HFF-Myc (cell line): ENCODE results near the gene ARSA.
"Not testable (repeated sequence)": the region's sequence is repeated elsewhere in the genome, so short reads cannot be mapped to it uniquely, and the experiment has no call there.

ENCODE experiments used
- DNase-seq: peaks from one replicate; pipeline ENCODE4 v3.0.0-alpha.2; 2011; ENCODE audit warnings: low read depth; ENCODE audit errors: extremely low read depth
- H3K4me3 ChIP-seq: replicated peaks from 2 replicates; pipeline ENCODE4 v1.5.1; 2011; ENCODE audit warnings: low read depth, mild to moderate bottlenecking, control low read depth, low read length
- CTCF ChIP-seq: IDR thresholded peaks from 2 replicates; pipeline ENCODE4 v1.5.1; 2012; ENCODE audit warnings: mild to moderate bottlenecking, low read depth, low read length, control low read depth; ENCODE audit errors: missing control alignments

Gene ARSA

GRCh38 chr22:50609599-50609998 is 18.4 kb downstream of the ARSA start:
- no peak overlapping the region for H3K4me3 ChIP-seq
- TF ChIP-seq CTCF: no peak
- no peak for DNase-seq

- DNase-seq: no peak
Measured at GRCh38 chr22:50608996-50609395, 19.0 kb downstream of the ARSA start.

GRCh38 chr22:50608058-50608840 is 19.7 kb downstream of the ARSA start:
- DNase-seq, H3K4me3 ChIP-seq: not testable (repeated sequence)

More at GRCh38 chr22:50608996-50609395, 19.0 kb downstream of the ARSA start:
- TF ChIP-seq CTCF: no peak
- H3K4me3 ChIP-seq: no peak overlapping the region

GRCh38 chr22:50607659-50608020 is 20.3 kb downstream of the ARSA start:
- DNase-seq: no peak
- no peak overlapping the region for H3K4me3 ChIP-seq
- TF ChIP-seq CTCF: no peak

- no peak for DNase-seq
- no peak for TF ChIP-seq CTCF
Measured at GRCh38 chr22:50606946-50607658, 20.9 kb downstream of the ARSA start.

GRCh38 chr22:50606165-50606945 is 21.6 kb downstream of the ARSA start:
- no peak overlapping the region for H3K4me3 ChIP-seq
- peak; percentile 3 for TF ChIP-seq CTCF
- no peak for DNase-seq

More at GRCh38 chr22:50606946-50607658, 20.9 kb downstream of the ARSA start:
- no peak overlapping the region for H3K4me3 ChIP-seq

GRCh38 chr22:50605613-50606074 is 22.3 kb downstream of the ARSA start:
- H3K4me3 ChIP-seq: no peak overlapping the region
- DNase-seq: no peak
- TF ChIP-seq CTCF: no peak
